SK-N-SH (cell line): ENCODE data around the gene POLG2. TPM values are rescaled to one million over a fixed set of nuclear protein-coding genes. Genes with fewer than 3 reads are reported as not detected.
"Not testable (repeated sequence)": the region's sequence is repeated elsewhere in the genome, so short reads cannot be mapped to it uniquely, and the experiment has no call there.

Source experiments
- CTCF ChIA-PET: fragments of 300-600, 350-600 bp; formaldehyde crosslinking; extraction: SDS; loops from one replicate; lab custom pipeline; 2021; lab: Yijun Ruan, JAX
- POLR2A ChIA-PET: fragments of 350-600 bp; sonication (Branson Sonifier 250); formaldehyde crosslinking; extraction: SDS; loops from one replicate; lab custom pipeline; 2020; ENCODE audit warnings: antibody characterized with exemption, inconsistent platforms; lab: Yijun Ruan, JAX
- DNase-seq: peaks from one replicate; pipeline ENCODE4 v3.0.0; 2012
- H2AFZ ChIP-seq: fragments of 200-600 bp; sonication (generic); 2 replicates; pipeline ENCODE4 v1.8.1; 2016; ENCODE audit warnings: antibody characterized with exemption, mild to moderate bottlenecking, low read depth
- H3F3A ChIP-seq: fragments of 200-600 bp; sonication (generic); replicated peaks from 2 replicates; pipeline ENCODE3; 2016; ENCODE audit warnings: antibody characterized with exemption, mild to moderate bottlenecking; ENCODE audit not compliant: insufficient read depth
- H3K27ac ChIP-seq, 2 experiments: fragments of 200-500 bp in 1 of 2; fragments of 200-600 bp in 1 of 2; sonication (Bioruptor generic) in 1 of 2; sonication (generic), shearing (Covaris generic) in 1 of 2; 2 replicates each; pipeline versions ENCODE4 v1.5.1 to v1.6.1; 2014 to 2016; ENCODE audit warnings: low read depth in 2 of 2, inconsistent platforms in 1 of 2, low read length in 1 of 2, mild to moderate bottlenecking in 1 of 2, mixed read lengths in 1 of 2
- H3K27me3 ChIP-seq: fragments of 200-600 bp; sonication (generic), shearing (Covaris generic); 2 replicates; pipeline ENCODE4 v1.6.1; 2016; ENCODE audit warnings: mixed run types; ENCODE audit not compliant: insufficient read depth
- H3K36me3 ChIP-seq, 2 experiments: fragments of 200-500 bp in 1 of 2; fragments of 200-600 bp in 1 of 2; sonication (Bioruptor generic) in 1 of 2; sonication (generic) in 1 of 2; replicated peaks in 1 of 2; 2 replicates each; pipeline versions ENCODE3 to v1.5.1; 2014 to 2016; ENCODE audit warnings: low read length in 1 of 2, mild to moderate bottlenecking in 1 of 2; ENCODE audit not compliant: insufficient read depth in 2 of 2, control insufficient read depth in 1 of 2
- H3K4me1 ChIP-seq, 2 experiments: fragments of 200-500 bp in 1 of 2; fragments of 200-600 bp in 1 of 2; sonication (Bioruptor generic) in 1 of 2; sonication (generic), shearing (Covaris generic) in 1 of 2; 2 replicates each; pipeline versions ENCODE4 v1.5.1 to v1.6.1; 2014 to 2016; ENCODE audit warnings: low read depth in 1 of 2, low read length in 1 of 2, mixed run types in 1 of 2; ENCODE audit not compliant: insufficient read depth in 2 of 2, control insufficient read depth in 1 of 2
- H3K4me2 ChIP-seq: fragments of 200-600 bp; sonication (generic), shearing (Covaris generic); 2 replicates; pipeline ENCODE4 v1.6.1; 2017; ENCODE audit warnings: mixed run types
- H3K4me3 ChIP-seq, 2 experiments: fragments of 200-500 bp in 1 of 2; fragments of 200-600 bp in 1 of 2; sonication (Bioruptor generic) in 1 of 2; sonication (generic), shearing (Covaris generic) in 1 of 2; 2 replicates each; pipeline versions ENCODE4 v1.5.1 to v1.8.1; 2014 to 2016; ENCODE audit warnings: low read depth in 2 of 2, inconsistent platforms in 1 of 2, low read length in 1 of 2, mild to moderate bottlenecking in 1 of 2, mixed read lengths in 1 of 2, moderate library complexity in 1 of 2
- H3K79me2 ChIP-seq: fragments of 200-600 bp; sonication (generic); 2 replicates; pipeline ENCODE4 v1.8.1; 2017; ENCODE audit warnings: mild to moderate bottlenecking; ENCODE audit not compliant: insufficient read depth
- H3K9ac ChIP-seq: fragments of 200-600 bp; sonication (generic); 2 replicates; pipeline ENCODE4 v1.6.1; 2017; ENCODE audit warnings: mixed run types
- H3K9me2 ChIP-seq: fragments of 200-600 bp; sonication (generic); 2 replicates; pipeline ENCODE4 v1.6.1; 2017; ENCODE audit warnings: mixed run types
- H3K9me3 ChIP-seq: fragments of 200-600 bp; sonication (generic); 2 replicates; pipeline ENCODE4 v1.6.1; 2017; ENCODE audit warnings: mixed run types, mild to moderate bottlenecking, moderate library complexity
- H4K20me1 ChIP-seq: fragments of 200-600 bp; sonication (generic); 2 replicates; pipeline ENCODE4 v1.6.1; 2017; ENCODE audit warnings: mild to moderate bottlenecking, mixed run types; ENCODE audit not compliant: insufficient read depth
- PBX3 ChIP-seq: IDR thresholded peaks from 2 replicates; pipeline ENCODE4; 2012
- REST ChIP-seq: IDR thresholded peaks from 2 replicates; pipeline ENCODE4 v1.6.1; 2012; ENCODE audit warnings: mild to moderate bottlenecking, low read depth, low read length, moderate library complexity
- RXRA ChIP-seq: IDR thresholded peaks from 2 replicates; pipeline ENCODE4 v1.4.0; 2012; ENCODE audit warnings: low read depth, mild to moderate bottlenecking, borderline replicate concordance
- WGBS: methylation state at CpG from one replicate; pipeline ENCODE4 v1.1.6; 2017; ENCODE audit warnings: low lambda C conversion rate; 5-methylcytosine and 5-hydroxymethylcytosine counted together
- polyA plus RNA-seq, 3 experiments: library from polyadenylated mRNA; depleted of rRNA; stranded (reverse); fragments of >200 nt; gene quantifications; 2 replicates each; pipeline ENCODE4 v1.2.3, GENCODE V29; 2012

Gene POLG2
- polyA plus RNA-seq, 1 of the 3 experiments (the other 2 are of a cell fraction), result 18.0 TPM

- H3K9me2 ChIP-seq, result no peaks in the 10 kb centered on the region
- peak overlapping the region; percentile 90 for H3K4me2 ChIP-seq
- peaks cover 70% of the 10 kb centered on the region for H3K79me2 ChIP-seq
- CTCF ChIA-PET, result interaction anchor here (0.6 to 13.6 kb wide), 14 partner anchors 9 to 281 kb away, joined by 3 to 122 read pairs (median 4); partner anchors contain the start of genes CEP95 and DDX5
- H3K36me3 ChIP-seq, result peaks cover 55% of the 10 kb centered on the region in 2 experiments
- POLR2A ChIA-PET, result interaction anchor here (0.7 to 4.2 kb wide), 7 partner anchors 8 to 166 kb away, joined by 3 to 140 read pairs (median 5); partner anchors contain the start of genes CEP95 and DDX5
- H3K9ac ChIP-seq, result peak overlapping the region; percentile 67
- H4K20me1 ChIP-seq, result peaks cover 43% of the 10 kb centered on the region
- H3F3A ChIP-seq, result peaks cover 47% of the 10 kb centered on the region
- WGBS, result under 1% methylated on average over 20 of the region's 20 CpGs
- H2AFZ ChIP-seq, result peak overlapping the region; percentile 60; the same call in 1 of the 2 replicates
- H3K27me3 ChIP-seq, result no peaks in the 10 kb centered on the region
- H3K27ac ChIP-seq, result peak overlapping the region; percentile 87 to 99
- H3K4me1 ChIP-seq, result peaks cover 24% of the 10 kb centered on the region in 2 experiments
- H3K4me3 ChIP-seq, result peak overlapping the region; percentile 78 to 81
- TF ChIP-seq RXRA, result no peak
- no peak for TF ChIP-seq REST
- no peak for TF ChIP-seq PBX3
- TF ChIP-seq, all 33 proteins: peak for 0
- no peaks in the 10 kb centered on the region for H3K9me3 ChIP-seq
- no peak for DNase-seq
Measured at GRCh38 chr17:64496348-64496785, 487 bp downstream of the POLG2 start.

- H3K9me2 ChIP-seq, H3K27ac ChIP-seq, H3K27me3 ChIP-seq, H3K9ac ChIP-seq, H3K9me3 ChIP-seq, H2AFZ ChIP-seq, DNase-seq: not testable (repeated sequence)
- 96% methylated on average over 5 of the region's 5 CpGs for WGBS
- CTCF ChIA-PET, result interaction anchor here (0.6 to 13.6 kb wide), 4 partner anchors 10 to 641 kb away, joined by 3 to 122 read pairs (median 28); partner anchors contain the start of genes CEP95 and DDX5
- POLR2A ChIA-PET, result interaction anchor here (0.7 to 4.2 kb wide), 2 partner anchors 11 to 19 kb away, joined by 3 to 140 read pairs; partner anchors contain the start of genes CEP95 and DDX5
- peaks cover 59% of the 10 kb centered on the region for H3K79me2 ChIP-seq
- H3F3A ChIP-seq, result peaks cover 37% of the 10 kb centered on the region
- H4K20me1 ChIP-seq, result peaks cover 32% of the 10 kb centered on the region
- H3K36me3 ChIP-seq, result peaks cover 50% of the 10 kb centered on the region in 2 experiments
- peaks cover 19 to 22% of the 10 kb centered on the region in 2 experiments; a peak in 3 of 4 replicates for H3K4me1 ChIP-seq
- H3K4me2 ChIP-seq, result peak overlapping the region; percentile 90
- peak overlapping the region; percentile 78 to 81 for H3K4me3 ChIP-seq
Measured at GRCh38 chr17:64495300-64495699, 1.6 kb downstream of the POLG2 start.
